ENCODE results near the gene SRPK2.
"Not testable (repeated sequence)": the region's sequence is repeated elsewhere in the genome, so short reads cannot be mapped to it uniquely, and the experiment has no call there.

GRCh38 chr7:105361995-105362394 is 26.7 kb downstream of the SRPK2 start:
- TF ChIP-seq CTCF, EP300, POLR2AphosphoS5 (IDR thresholded peaks at IDR 0.05): not testable (repeated sequence)

Measured in suprapubic skin (tissue), 4 donors.